ENCODE results near the gene UTP14C. TPM values are rescaled to one million over a fixed set of nuclear protein-coding genes. Genes with fewer than 3 reads are reported as not detected.

UTP14C gene, protein sequence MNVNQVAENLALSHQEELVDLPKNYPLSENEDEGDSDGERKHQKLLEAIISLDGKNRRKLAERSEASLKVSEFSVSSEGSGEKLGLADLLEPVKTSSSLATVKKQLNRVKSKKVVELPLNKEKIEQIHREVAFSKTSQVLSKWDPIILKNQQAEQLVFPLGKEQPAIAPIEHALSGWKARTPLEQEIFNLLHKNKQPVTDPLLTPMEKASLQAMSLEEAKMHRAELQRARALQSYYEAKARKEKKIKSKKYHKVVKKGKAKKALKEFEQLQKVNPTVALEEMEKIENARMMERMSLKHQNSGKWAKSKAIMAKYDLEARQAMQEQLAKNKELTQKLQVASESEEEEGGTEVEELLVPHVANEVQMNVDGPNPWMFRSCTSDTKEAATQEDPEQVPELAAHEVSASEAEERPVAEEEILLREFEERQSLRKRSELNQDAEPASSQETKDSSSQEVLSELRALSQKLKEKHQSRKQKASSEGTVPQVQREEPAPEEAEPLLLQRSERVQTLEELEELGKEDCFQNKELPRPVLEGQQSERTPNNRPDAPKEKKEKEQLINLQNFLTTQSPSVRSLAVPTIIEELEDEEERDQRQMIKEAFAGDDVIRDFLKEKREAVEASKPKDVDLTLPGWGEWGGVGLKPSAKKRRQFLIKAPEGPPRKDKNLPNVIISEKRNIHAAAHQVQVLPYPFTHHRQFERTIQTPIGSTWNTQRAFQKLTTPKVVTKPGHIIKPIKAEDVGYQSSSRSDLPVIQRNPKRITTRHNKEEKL
- total RNA-seq (ENCODE audit: low replicate concordance) = 22.8 and 29.1 TPM in 2 replicates

DNA sequence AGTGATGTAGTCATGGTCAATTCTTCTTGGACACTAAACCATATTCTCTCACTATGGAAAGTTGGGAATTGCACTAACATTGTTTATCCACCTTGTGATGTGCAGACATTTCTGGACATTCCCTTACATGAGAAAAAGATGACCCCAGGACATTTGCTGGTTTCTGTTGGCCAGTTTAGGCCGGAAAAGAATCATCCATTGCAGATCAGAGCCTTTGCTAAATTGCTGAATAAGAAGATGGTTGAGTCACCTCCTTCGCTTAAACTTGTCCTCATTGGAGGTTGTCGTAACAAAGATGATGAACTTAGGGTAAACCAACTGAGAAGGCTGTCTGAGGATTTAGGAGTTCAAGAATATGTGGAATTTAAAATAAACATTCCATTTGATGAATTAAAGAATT lies at the start of gene UTP14C:
UTP14C (plus strand) TSS at position 211 of the 400 bp plus-strand sequence. CDS start 4,114 bp downstream, outside the sequence.
- Histone ChIP-seq H3K4me1 (no peaks in the 10 kb centered on the region), H4K20me1 (ENCODE audit: low read depth) (no peaks in the 10 kb centered on the region), H3F3A (ENCODE audit: low read depth) (no peaks in the 10 kb centered on the region), H3K79me2 (ENCODE audit: low read depth) (peaks cover 10% of the 10 kb centered on the region), H3K4me2 (no peak within 1 kb of the TSS), H3K9me3 (ENCODE audit: low read depth) (peaks cover 5% of the 10 kb centered on the region), H3K27ac (no peak within 1 kb of the TSS), H3K4me3 (no peak within 1 kb of the TSS), H3K27me3 (no peaks in the 10 kb centered on the region), H2AFZ (replicated peaks) (no peak within 1 kb of the TSS), H3K36me3 (peaks cover 41% of the 10 kb centered on the region), H3K9ac (no peak within 1 kb of the TSS)
- DNase-seq (ENCODE audit: low spot score) = no peak
- Mint-ChIP-seq H3K36me3 (peaks cover 72% of the 10 kb centered on the region), H3K4me1 (no peaks in the 10 kb centered on the region), H3K27ac (no peak within 1 kb of the TSS), H3K4me3 (no peak within 1 kb of the TSS), H3K27me3 (ENCODE audit: insufficient read depth, low read depth) (no peaks in the 10 kb centered on the region), H3K9me3 (peaks cover 15% of the 10 kb centered on the region)
- TF ChIP-seq EZH2 (IDR thresholded peaks at IDR 0.05) = no peak
- TF ChIP-seq EZH2phosphoT487 (IDR thresholded peaks at IDR 0.05) = no peak
- TF ChIP-seq CTCF (IDR thresholded peaks at IDR 0.05) = no peak

GRCh38 chr13:51976423-51976822 lies 48.1 kb upstream of the UTP14C start:
- no peaks in the 10 kb centered on the region for H3K27me3 ChIP-seq
- H3K79me2 ChIP-seq (ENCODE audit: low read depth) = no peaks in the 10 kb centered on the region
- H3K27ac ChIP-seq = no peak overlapping the region
- no peak for TF ChIP-seq EZH2phosphoT487 (IDR thresholded peaks at IDR 0.05)
- TF ChIP-seq CTCF (IDR thresholded peaks at IDR 0.05) = no peak
- no peak for TF ChIP-seq EZH2 (IDR thresholded peaks at IDR 0.05)
- no peaks in the 10 kb centered on the region for H3K9me3 ChIP-seq (ENCODE audit: low read depth)
- H3F3A ChIP-seq (ENCODE audit: low read depth) = no peaks in the 10 kb centered on the region
- H4K20me1 ChIP-seq (ENCODE audit: low read depth) = no peaks in the 10 kb centered on the region
- no peaks in the 10 kb centered on the region for H3K36me3 Mint-ChIP-seq
- DNase-seq (ENCODE audit: low spot score) = no peak
- H3K27ac Mint-ChIP-seq = no peak overlapping the region
- H3K4me1 Mint-ChIP-seq = peaks cover 5% of the 10 kb centered on the region
- H2AFZ ChIP-seq (replicated peaks) = no peak overlapping the region
- no peaks in the 10 kb centered on the region for H3K27me3 Mint-ChIP-seq (ENCODE audit: insufficient read depth, low read depth)
- H3K4me3 ChIP-seq = no peak overlapping the region
- H3K4me1 ChIP-seq = peaks cover 7% of the 10 kb centered on the region
- no peak overlapping the region for H3K9ac ChIP-seq
- no peak overlapping the region for H3K4me2 ChIP-seq
- no peaks in the 10 kb centered on the region for H3K9me3 Mint-ChIP-seq
- H3K4me3 Mint-ChIP-seq = no peak overlapping the region
- H3K36me3 ChIP-seq = no peaks in the 10 kb centered on the region

- no peaks in the 10 kb centered on the region for H3K36me3 ChIP-seq
- no peak for DNase-seq (ENCODE audit: low spot score)
- H3K4me1 ChIP-seq = peaks cover 8% of the 10 kb centered on the region
- TF ChIP-seq EZH2phosphoT487 (IDR thresholded peaks at IDR 0.05) (no peak), EZH2 (IDR thresholded peaks at IDR 0.05) (no peak), CTCF (IDR thresholded peaks at IDR 0.05) (no peak)
- peaks cover 4% of the 10 kb centered on the region for H3K4me1 Mint-ChIP-seq
- no peak overlapping the region for H3K4me2 ChIP-seq
- no peak overlapping the region for H2AFZ ChIP-seq (replicated peaks)
- H3K79me2 ChIP-seq (ENCODE audit: low read depth) = no peaks in the 10 kb centered on the region
- H3K4me3 ChIP-seq = no peak overlapping the region
- no peaks in the 10 kb centered on the region for H3K27me3 ChIP-seq
- no peak overlapping the region for H3K4me3 Mint-ChIP-seq
- H4K20me1 ChIP-seq (ENCODE audit: low read depth) = no peaks in the 10 kb centered on the region
- H3K9me3 Mint-ChIP-seq = no peaks in the 10 kb centered on the region
- no peak overlapping the region for H3K9ac ChIP-seq
- H3K9me3 ChIP-seq (ENCODE audit: low read depth) = no peaks in the 10 kb centered on the region
- no peaks in the 10 kb centered on the region for H3K27me3 Mint-ChIP-seq (ENCODE audit: insufficient read depth, low read depth)
- no peak overlapping the region for H3K27ac Mint-ChIP-seq
- H3K27ac ChIP-seq = no peak overlapping the region
- no peaks in the 10 kb centered on the region for H3F3A ChIP-seq (ENCODE audit: low read depth)
- no peaks in the 10 kb centered on the region for H3K36me3 Mint-ChIP-seq
These were observed 47.6 kb upstream of the UTP14C start for GRCh38 chr13:51976890-51977289.
